IPS-NIHi11 (cell line): ENCODE data around the gene CABP2.
A peak's percentile ranks its signal among the peaks of the same experiment; 100 is the strongest.
"Not testable (repeated sequence)": the region's sequence is repeated elsewhere in the genome, so short reads cannot be mapped to it uniquely, and the experiment has no call there.

ENCODE experiments used
- DNase-seq: peaks from one replicate; pipeline ENCODE4 v3.0.0; 2012; ENCODE audit warnings: mixed read lengths, low spot score

CABP2 gene

GRCh38 chr11:67538823-67539505, 15.7 kb upstream of the CABP2 start:
- no peak for DNase-seq

DNA sequence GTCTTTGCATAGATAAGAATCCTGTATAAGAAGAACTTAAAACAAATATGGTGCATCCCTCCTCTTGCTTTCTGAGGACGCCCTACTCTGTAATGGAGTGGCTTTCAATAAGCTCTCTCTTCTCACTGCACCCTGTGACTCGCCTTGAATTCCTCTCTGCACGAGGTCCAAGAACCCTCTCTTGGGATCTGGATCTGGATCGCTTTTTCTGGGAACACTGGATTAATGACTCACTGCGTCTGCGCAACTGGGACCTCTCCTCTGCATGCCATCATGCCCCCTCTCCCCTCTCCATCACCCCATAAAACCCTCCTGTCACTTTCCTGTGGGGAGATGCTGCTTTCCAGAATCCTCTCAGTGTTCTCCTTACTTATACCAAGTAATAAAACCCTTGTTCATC, 15.1 kb upstream of the CABP2 start:
- no peak for DNase-seq

DNA sequence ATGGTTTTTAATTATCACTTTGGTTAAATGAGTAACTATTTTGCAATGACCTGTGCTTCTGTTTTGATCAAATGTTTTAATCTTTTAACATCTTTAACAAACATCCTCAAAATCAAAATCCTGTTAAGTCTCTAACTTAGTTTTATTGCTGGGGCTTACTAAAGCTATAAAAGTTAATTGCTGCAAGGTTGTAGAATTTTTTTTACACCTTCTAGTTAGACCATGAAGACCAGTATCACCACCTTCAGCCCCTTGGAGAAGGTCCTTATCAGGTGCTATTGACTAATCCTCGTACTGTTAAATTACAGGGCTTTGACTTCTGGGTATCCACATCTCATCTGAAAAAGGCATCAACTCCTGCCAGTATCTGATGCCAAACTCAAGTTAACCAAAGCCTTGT, 12.3 kb upstream of the CABP2 start:
- no peak for DNase-seq

DNA sequence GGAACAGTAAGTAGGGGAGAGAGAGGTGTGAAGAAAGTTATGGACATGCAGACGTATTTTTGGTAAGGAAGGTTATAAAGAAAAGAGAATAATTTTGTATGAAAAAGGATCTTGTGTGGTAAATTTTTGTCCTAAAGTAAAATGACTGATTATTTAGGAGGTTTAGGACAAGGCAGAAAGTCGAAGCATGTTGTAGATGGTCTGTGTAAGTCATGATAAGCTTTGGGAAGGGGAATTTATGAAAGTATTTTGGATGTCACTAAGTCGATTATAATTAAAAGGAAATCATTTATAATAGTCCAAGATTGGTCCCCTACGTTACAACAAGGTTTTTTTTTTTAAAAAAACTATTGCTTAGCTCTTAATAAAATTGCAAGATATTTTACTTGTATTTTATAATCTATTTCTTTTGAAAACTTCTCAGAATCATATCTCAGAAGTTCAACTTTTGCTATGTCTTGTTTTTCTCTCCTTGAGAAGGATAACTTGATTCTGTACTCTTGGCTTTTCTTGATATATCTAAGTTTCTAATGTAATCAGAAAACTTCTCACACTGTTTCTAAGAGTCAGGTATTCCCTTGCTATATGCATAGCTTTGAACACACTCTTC, 10.9 kb upstream of the CABP2 start:
- DNase-seq = no peak

- DNase-seq = no peak
These were observed 9.6 kb upstream of the CABP2 start for GRCh38 chr11:67532889-67533288.

GRCh38 chr11:67530282-67530592, 7.0 kb upstream of the CABP2 start:
- DNase-seq = no peak

GRCh38 chr11:67528376-67528775, 5.1 kb upstream of the CABP2 start:
- DNase-seq = no peak

GRCh38 chr11:67525275-67525976, 2.2 kb upstream of the CABP2 start:
- peak; percentile 42 for DNase-seq

GRCh38 chr11:67524480-67524808, 1.2 kb upstream of the CABP2 start:
- no peak for DNase-seq

GRCh38 chr11:67523556-67524479, 572 bp upstream of the CABP2 start:
- DNase-seq = no peak

DNA sequence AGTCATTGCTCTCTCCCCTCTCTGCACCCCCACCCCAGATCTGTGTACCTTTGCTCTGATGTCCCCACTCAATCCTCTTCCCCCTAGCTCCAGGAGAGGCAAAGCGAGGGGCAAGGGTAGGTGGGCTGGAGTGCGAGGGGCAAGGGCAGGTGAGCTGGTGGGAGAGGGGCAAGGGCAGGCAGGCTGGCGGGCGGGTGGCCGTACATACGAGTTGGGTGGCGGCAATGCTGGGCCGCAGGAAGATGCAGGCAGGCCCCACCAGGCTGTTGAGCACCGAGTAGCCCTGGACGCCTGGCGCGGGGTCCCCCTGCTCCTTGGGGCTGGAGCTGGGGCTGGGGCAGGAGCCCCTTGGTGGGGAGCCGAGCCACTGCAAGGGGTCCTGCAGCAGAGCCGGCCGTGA, 908 bp downstream of the CABP2 start:
- DNase-seq = no peak

DNA sequence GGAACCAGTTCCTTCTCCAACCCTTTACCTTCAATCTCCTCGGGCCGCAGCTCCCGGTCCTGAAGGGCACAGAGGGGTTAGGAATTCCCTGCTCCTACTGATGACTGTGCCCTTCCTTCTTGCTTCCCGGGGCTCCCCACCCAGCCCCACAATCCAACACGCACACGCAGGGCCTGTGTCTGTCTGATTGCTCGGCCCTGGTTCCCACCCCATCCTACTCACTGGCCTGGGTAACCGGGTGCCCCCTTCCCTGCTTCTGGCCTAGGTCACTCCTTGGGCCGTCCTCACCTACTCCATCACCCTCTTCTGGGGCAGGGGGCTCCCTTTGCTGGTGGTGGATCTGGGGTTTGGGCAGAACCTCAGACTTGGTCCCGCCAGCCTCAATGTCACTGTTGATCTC, 1.3 kb downstream of the CABP2 start:
- no peak for DNase-seq

GRCh38 chr11:67520856-67521824, 2.1 kb downstream of the CABP2 start:
- no peak for DNase-seq

- no peak for DNase-seq
These were observed 3.5 kb downstream of the CABP2 start for GRCh38 chr11:67519726-67520125.

- DNase-seq = no peak
These were observed 5.3 kb downstream of the CABP2 start for GRCh38 chr11:67517784-67518552.

DNA sequence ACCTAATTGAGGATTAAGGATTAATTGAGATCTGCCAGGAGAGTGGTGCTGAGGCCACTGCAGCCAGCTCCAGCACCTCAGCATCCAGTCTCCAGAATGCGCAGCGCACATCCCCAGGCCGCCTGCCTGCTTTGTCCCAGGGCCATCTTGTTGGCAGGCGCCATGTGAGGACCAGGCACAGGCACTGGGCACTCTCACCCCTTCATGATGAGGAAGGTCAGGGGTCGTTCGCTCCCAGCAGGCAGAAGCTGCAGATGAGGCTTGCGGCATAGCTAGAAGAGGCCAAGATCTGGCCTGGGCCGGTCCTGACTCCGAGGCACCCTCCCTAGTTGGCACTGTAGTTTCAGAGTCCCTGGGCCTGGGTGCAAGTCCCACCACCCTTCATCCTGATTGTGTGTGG, 6.4 kb downstream of the CABP2 start:
- no peak for DNase-seq

GRCh38 chr11:67514116-67514515, 9.1 kb downstream of the CABP2 start:
- DNase-seq = no peak

DNA sequence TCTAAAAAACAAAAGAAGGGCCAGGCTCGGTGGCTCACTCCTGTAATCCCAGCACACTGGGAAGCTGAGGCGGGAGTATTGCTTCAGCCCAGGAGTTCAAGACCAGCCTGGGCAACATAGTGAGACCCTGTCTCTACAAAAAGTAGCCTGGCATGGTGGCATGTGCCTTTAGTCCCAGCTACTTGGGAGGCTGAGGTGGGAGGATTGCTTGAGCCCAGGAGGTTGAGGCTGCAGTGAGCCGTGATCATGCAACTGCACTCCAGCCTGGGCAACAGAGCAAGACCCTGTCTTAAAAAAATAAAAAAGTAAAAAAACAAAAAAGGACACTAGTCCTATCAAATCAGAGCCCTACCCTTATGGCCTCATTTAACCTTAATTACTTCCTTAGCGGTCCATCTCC, 11.7 kb downstream of the CABP2 start:
- DNase-seq = not testable (repeated sequence)

GRCh38 chr11:67510023-67510345, 13.3 kb downstream of the CABP2 start:
- DNase-seq = no peak

DNA sequence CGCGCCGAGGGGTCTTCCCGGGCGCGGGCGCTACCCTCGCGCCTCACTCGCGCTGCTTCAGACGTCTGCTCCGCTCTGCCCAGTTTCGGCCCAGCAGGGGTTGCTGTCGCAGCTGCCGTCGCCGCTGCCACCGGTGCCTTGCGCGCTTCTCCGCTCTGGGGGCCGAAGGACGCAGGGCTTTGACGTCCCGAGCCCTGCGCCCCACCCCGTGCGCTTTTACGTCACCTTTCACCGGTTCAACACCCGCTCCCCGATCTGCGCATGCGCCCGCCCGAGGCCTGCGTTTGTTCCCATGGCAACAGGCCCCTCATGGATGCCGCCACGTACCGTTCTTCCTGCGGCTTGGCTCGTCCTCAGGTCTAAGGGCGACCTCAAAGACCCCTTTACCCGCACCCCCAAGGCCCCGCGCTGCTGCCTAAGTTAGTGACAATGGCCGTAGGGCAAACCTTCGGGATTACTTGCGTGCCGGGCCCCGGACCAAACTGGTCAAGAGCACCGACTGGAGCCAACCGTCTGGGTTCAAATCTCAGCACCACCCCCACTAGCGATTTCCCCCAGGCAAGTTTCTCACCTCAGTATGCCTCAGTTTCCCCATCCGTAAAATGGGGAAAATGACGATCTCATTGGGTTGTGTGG, 14.6 kb downstream of the CABP2 start:
- DNase-seq = peak; percentile 99
